GM21723 (cell line): ENCODE measurements around the gene STAT5B.

Experiments
- ATAC-seq: cut with Tn5 transposase; IDR thresholded peaks from one replicate; pipeline ENCODE4 v1.9.1; 2021; ENCODE audit warnings: mild to moderate bottlenecking, moderate library complexity; ENCODE audit not compliant: unreplicated experiment

STAT5B gene

GRCh38 chr17:42182927-42183734 is 93.1 kb downstream of the STAT5B start:
- no peak for ATAC-seq

- ATAC-seq = no peak
Measured at GRCh38 chr17:42181851-42182207, 94.4 kb downstream of the STAT5B start.

DNA sequence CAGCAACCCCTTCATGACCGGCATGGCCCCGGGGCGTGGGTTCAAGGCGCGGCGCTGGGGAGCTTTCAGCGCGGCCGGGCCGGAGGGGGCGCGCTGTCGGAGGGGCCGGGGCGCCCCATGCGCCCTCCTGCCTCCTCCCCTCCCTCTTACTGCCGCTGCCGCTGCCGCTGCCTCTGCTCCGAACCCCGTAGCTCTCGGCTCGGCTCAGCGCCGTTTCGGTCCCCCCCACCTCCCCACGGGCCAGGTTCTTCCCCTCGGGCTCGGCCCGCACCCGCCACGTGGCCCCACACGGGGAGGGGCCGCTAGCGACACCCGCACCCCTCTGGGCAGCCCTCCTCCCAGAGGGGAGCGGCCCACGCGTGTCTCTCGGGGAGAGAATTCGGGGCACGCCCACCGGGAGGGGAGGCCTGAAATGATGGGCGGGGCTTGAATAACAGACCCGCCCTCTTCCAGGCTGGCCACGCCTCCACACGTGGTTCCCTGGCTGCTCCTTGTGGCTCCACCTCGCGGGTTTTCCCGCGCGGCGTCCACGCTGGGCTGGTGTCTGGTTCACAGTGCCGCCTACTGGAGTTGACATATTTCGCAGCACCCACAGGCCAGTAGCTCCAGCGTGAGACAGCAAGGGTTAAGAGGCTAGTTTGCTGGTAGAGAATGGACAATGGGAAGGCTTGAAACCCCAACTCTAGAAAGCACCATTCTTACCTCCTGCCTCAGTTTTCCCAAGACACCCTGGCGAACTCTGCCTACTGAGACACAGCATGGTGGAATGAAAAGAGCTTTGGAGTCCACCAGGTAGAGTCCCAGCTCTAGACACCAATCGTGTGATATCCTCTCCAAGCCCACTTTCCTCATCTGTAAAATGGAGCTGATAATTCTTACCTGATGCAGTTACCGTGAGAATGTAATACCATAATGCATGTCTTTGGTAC is 95.0 kb downstream of the STAT5B start, which contains the start of gene KCNH4:
TSS of gene KCNH4 (minus strand) at position 221 of the 929 bp plus-strand sequence. CDS start at position 24, 197 bp downstream.
- ATAC-seq = peak; percentile 31

GRCh38 chr17:42180411-42180921 is 95.7 kb downstream of the STAT5B start:
- ATAC-seq = no peak

GRCh38 chr17:42179911-42180410 is 96.2 kb downstream of the STAT5B start:
- no peak for ATAC-seq

- no peak for ATAC-seq
Measured at GRCh38 chr17:42179335-42179734, 96.9 kb downstream of the STAT5B start.

DNA sequence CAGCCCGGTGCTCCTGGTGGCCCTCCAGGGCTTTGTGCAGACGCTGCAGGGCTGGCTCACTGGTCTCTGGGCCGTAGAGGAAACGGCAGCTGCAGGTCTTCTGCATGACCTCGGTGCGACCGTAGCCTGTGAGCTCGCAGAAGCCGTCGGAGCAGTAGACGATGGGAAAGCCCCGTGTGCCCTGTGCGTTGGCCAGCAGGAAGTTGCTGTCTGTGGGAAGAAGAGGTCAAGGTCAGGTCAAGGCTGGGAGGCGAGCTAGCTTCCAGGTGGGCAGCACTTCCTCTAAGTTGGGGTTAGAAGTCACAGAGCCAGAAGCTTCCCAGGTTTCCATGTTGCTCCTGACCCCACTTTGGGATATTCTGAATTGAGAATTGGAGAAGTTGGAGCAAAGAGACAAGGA is 97.4 kb downstream of the STAT5B start:
- no peak for ATAC-seq

- no peak for ATAC-seq
Measured at GRCh38 chr17:42177684-42178083, 98.5 kb downstream of the STAT5B start.

GRCh38 chr17:42174126-42174783 is 101.9 kb downstream of the STAT5B start:
- ATAC-seq = no peak

DNA sequence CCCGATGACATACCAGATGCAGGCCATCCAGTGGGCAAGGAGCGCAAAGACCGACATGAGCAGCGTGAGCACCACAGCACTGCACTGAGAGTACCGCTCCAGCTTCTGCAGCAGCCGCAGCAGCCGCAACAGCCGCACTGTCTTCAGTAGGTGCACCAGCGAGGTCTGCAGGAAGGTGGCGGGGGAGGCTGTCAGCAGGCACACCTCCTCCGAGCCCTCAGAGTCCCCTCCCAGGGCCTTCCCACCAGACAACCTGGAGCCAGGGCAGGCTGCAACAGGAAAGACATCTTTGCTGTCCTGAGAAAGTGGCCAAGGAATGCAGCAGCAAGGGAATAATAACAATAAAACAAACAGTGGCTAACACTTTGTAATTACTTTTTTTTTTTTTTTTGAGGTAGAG is 104.4 kb downstream of the STAT5B start:
- ATAC-seq = no peak

GRCh38 chr17:42169351-42169750 is 106.8 kb downstream of the STAT5B start:
- no peak for ATAC-seq

DNA sequence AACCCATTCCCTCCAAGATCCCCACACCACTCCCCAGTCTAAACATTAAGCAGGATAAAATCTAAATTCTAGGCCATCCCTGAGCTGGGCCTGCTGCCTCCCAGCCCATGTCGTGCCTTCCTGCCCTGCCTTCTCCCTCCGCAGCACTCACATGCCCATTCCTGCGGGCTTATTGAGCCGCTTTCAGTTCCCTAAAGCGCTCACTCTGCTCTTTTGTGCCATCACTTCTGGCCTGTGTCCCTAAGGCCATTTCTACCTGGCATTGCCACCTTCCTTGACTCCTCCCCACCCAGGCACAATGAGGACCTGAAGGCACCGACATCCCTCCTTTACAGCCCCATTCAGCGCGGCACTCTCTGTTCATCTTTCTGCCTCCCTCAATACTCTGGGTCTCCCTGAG is 108.4 kb downstream of the STAT5B start:
- ATAC-seq = no peak

DNA sequence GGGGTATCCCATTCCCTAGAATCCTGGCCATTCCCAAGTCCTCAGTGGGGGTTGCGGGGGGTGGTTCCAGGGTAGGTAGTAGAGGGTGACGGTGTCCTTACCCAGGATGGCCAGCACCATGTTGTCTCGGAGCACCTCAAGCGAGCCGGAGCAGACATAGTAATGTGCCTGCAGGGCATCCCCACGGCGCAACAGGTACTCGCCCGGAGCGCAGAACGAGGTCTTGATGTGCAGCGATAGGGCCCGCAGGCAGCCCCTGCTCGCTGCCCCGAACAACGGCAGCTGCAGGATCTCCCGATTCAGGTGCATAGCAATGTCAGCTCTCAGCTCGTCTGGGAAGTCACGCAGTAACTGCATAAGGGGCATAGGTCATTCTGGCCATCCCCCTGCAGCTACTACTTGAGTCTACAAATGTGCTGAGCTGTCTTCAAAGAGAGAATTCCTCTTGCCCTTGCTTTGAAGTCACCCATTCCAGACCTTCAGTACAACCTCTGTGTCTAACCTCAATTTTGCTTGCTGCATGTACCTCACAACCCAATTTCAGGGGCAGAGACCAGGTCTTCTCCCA is 109.9 kb downstream of the STAT5B start:
- no peak for ATAC-seq

DNA sequence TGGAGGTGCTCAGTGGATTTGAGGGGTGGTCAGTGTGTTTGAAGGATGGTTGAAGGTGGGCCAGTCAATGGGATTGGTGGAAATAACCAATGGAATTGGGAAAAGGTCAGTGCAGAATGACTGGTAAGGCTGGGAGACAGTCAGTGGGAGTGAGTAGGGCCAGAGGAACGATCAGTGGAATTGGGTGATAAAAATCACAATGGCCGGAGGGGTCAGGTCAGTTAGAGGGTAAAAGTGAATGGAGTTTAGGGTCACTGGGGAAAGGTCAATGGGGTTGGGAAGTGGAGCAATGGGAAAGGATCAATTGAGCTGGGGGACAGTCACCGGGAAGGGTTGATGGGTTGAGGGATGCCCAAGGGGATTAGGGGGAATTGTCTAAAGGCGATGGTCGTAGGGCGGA is 110.4 kb downstream of the STAT5B start:
- no peak for ATAC-seq

DNA sequence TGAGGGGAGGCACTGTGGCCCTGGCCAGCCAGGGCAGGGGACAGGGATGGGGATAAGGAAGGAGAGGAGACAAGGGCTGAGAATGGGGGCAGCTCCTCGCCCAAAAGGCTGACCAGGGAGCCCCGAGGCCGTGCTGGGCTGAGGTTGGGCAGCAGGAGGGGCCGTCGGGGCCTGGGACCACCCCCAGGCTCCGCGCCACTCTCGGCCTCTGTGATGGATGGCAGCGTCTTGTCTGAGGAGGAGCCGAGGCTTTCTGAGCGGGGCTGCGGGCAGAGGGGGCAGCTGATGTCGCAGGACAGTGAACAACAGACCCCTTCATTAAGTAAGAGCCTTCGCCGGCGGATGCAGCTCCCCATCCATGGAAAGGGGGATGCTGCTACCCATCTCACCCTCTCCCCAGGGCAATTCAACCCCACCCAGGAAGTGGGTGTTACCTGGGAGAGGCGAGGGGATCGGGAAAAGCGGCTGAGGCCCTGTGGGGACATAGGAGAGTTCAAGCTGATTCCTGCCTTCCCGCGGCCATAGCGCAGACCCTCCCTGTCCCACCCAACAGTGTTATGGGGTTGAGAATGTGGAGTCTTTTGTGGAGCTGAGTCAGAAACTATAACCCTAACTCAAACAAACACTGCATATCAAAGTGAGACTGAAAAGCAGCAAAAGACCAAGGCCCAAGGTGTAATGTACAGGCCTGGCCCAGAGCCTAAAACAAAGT is 112.3 kb downstream of the STAT5B start:
- no peak for ATAC-seq

GRCh38 chr17:42163113-42163512 is 113.1 kb downstream of the STAT5B start:
- no peak for ATAC-seq

DNA sequence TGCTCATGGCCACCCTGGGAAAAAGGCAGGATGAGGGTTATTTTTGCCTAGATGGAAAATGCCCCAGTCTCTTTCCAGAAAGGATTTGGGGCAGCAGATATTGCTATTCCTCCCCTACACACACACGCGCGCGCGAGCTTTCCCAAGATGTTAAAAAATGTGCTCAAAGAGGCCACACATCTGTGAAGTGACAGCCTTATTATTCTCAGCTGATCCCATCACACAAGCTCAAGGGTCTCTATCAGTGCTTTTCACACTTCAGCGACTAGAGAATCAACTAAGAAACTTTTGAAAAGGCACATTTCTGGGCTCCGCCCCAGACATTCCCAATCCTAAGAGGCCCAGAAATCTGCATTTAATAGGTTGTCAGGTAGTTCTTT is 115.7 kb downstream of the STAT5B start:
- ATAC-seq = no peak

DNA sequence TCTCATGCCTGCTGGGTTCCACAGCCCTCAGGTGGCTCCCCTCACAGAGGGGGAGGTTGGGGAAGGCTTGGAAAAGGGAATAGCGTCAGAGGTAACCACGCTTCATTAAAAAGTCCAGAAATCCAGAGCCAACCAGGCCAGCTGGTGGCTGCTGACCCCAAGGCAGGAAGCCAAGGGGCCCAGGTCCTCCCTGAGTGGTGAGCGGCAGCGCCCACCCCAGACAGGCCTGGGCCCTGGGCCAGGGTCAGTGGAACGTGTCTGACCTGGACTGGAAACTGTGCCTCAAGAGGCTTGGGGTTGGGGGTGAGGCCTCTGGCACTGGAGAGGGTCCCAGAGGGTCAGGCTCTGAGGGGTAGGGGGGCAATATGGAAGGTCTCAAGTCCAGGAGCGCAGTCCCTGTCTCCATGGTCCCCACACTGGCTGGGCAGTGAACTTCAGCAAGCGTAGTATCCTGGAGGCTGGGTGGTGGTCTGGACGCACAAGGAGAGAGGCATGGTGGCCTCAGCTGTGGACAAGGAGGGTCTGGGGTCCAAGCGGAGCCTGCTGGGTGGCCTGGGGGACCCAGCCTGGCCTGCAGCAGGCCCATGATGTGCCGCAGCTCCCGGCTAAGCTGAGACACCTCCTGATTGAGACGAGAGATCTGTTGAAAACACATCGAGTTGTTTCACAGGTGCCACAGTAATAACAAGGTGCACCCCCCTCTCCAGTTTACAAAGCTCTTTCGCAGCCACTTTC is 116.2 kb downstream of the STAT5B start:
- no peak for ATAC-seq

GRCh38 chr17:42155614-42156045 is 120.6 kb downstream of the STAT5B start:
- no peak for ATAC-seq
